Peyer's patch (tissue), 4 donors: ENCODE data around the gene CDC42BPA.
A peak's percentile ranks its signal among the peaks of the same experiment; 100 is the strongest.

Experiments used
- CTCF ChIP-seq, 6 experiments: fragments of 450-650 bp in 4 of 6; fragments of 200-600 bp in 2 of 6; sonication (generic) in 1 of 6; IDR thresholded peaks; one replicate each; pipeline ENCODE4 v1.5.1; 2017 to 2019; ENCODE audit warnings: antibody characterized with exemption in 6 of 6, mild to moderate bottlenecking in 3 of 6, moderate library complexity in 1 of 6
- POLR2A ChIP-seq, 2 donors: fragments of 450-650 bp; IDR thresholded peaks; one replicate each; pipeline ENCODE4 v1.5.1; 2017; ENCODE audit warnings: antibody characterized with exemption in 2 of 2, mild to moderate bottlenecking in 2 of 2, moderate library complexity in 2 of 2

- TF ChIP-seq POLR2A (IDR thresholded peaks at IDR 0.05) (no peak), CTCF (IDR thresholded peaks at IDR 0.05) (peak in 4 of 6 experiments; percentile 31 to 70 (median 62))
These were observed 83.3 kb downstream of the CDC42BPA start for GRCh38 chr1:227234998-227235405.
